ENCODE results near the gene IFRD2.
"Not testable (repeated sequence)": the region's sequence is repeated elsewhere in the genome, so short reads cannot be mapped to it uniquely, and the experiment has no call there.

IFRD2 gene

DNA sequence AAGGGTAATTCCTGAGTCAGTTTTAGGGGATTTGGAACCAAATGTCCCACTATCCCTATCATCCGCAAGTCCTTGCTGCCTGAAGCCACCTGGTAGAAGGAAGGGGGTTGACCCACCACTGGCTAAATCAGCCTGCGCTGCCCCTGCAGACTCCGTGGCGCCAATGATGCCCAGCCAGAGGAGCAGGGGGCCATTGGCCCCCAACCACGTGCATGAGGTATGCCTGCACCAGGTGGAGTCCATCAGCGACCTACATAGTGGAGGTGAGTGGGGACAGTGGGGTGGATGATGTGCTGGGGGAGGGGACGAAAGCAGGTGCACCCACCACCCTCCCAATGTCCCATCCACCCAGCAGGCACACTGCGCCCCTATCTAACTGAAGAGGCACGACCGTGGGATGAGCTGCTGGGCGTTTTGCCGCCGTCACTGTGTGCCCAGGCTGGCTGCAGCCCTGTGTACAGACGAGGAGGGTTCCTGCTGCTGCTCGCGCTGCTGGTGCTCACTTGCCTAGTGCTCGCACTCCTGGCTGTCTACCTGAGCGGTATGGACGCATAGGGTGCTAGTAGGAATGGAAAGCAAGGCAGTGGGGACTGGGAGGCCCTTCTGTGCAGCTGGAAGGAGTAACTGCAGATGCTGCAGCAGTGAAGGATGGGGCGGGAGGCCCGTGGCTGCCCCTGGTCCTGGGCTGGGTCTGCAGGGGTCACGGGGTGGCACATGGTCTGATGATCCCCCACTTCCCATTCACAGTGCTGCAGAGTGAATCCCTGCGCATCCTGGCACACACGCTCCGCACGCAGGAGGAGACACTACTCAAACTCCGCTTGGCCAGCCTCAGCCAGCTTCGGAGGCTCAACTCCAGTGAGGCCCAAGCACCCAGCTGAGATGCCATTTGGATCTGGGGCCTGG is 5.7 kb downstream of the IFRD2 start:
- no peak for DNase-seq (ENCODE audit: low read depth in 2 of 2)

DNA sequence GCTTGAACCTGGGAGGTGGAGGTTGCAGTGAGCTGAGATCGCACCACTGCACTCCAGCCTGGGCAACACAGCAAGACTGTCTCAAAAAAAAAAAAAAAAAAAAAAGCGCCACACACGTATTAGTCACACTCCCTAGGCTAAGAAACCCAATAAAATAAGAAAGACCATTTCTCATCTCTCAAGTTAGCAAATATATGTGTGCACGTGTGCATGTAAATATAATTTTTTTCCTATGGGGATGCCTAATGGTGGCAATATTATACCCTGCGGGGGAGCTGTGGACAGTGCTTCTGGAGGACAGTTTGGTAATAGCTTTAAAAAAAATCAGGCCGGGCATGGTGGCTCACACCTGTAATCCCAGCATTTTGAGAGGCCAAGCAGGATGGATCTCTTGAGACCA is 8.1 kb downstream of the IFRD2 start:
- DNase-seq (ENCODE audit: low read depth in 2 of 2): not testable (repeated sequence)

DNA sequence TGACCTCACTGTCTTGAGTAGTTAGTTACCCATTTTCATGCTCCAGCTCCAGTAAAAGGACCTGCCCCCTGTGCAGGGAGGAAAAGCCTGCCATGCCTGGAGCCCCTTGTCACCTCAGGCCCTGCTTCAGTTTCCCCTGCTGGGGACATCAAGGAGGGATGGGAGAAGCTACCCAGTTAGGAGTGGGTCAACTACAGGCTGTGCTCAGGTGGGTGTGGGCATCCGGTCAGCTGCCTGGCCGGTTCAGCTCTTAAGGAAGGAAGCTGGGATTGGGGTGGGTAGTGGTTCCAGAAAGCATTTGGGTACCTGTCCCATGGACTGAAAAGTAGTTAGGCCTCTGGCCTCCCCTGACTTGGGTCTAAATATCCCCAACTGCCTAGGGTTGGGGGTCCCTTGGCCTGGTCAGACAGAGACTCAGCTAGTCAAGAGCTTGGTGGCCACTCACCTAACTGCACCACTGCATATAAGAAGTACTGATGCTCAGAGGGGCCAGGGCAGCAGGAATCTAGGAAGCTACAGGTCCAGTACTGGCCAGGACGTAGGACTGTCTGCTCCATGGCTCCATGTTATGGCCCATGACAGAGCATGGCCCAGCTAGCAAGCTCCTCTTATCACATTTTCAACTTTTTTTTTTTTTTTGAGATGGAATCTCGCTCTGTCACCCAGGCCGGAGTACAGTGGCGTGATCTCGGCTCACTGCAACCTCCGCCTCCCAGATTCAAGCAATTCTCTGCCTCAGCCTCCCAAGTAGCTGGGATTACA is 12.8 kb downstream of the IFRD2 start:
- DNase-seq (ENCODE audit: low read depth in 2 of 2): no peak

DNA sequence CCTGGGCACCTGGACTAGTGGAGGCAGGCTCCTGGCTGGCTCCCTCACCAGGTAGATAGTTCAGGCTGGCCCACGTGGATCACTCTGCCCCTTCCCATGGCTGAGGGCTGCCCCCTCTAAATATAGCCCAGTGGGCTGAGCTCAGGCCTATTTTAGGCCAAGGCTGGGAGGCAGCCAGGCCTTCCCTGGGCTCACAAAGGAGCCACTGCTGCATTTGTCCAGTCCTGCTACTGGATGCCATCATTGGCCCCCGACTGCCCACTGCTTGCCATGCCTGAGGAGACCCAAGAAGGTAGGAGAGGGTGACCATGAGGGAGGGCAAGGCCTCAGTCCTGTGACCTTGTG is 13.4 kb downstream of the IFRD2 start, which contains the start of gene LSMEM2:
TSS of gene LSMEM2 (plus strand) at position 208 of the 345 bp plus-strand sequence. CDS start at position 235, 27 bp downstream.
- no peak for DNase-seq (ENCODE audit: low read depth in 2 of 2)

DNA sequence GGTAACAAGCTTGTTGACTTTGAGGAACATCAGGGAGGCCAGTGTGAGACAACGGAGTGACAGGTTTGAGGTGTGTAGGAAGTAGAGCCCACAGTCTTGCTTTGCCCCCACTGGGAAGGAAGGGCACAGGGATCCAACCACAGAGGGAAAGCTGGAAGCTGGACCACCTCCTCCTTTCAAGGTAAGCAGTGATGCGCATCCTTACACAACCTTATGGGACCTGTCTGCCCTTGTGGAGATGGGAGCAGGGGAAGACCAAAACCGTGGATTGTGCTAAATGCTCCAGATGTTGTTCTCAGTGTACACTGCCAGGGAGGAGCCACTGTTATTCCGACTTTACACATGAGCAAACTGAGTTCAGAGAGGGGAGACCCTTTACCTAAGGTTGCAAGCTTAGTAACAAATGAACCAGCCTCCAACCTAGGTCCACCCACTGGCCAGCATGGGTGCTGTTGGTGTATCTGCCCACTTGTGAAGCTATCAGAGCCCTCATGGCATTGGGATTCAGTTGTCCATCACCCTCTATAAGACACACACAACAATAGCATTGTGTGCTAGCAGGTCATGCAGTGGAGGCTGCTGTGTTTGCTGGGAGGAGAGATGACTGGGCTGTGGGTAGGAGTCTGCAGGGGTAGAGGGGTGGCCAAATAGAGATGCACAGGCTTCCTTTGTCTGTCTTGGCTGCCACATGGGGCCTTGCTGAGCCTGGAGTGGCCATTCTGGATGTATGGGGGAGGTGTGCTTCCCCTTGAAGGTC is 13.9 kb downstream of the IFRD2 start:
- DNase-seq (ENCODE audit: low read depth in 2 of 2): no peak

DNA sequence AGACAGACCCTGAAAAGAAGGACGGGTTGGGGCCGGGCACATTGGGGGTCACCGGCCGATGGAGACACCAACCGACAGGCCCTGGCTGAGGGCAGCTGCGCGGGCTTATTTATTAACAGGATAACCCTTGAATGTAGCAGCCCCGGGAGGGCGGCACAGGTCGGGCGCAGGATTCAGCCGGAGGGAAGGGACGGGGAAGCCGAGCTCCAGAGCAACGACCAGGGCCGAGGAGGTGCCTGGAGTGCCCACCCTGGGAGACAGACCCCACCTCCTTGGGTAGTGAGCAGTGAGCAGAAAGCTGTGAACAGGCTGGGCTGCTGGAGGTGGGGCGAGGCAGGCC is 15.5 kb downstream of the IFRD2 start:
- DNase-seq (ENCODE audit: low read depth in 2 of 2): no peak

DNA sequence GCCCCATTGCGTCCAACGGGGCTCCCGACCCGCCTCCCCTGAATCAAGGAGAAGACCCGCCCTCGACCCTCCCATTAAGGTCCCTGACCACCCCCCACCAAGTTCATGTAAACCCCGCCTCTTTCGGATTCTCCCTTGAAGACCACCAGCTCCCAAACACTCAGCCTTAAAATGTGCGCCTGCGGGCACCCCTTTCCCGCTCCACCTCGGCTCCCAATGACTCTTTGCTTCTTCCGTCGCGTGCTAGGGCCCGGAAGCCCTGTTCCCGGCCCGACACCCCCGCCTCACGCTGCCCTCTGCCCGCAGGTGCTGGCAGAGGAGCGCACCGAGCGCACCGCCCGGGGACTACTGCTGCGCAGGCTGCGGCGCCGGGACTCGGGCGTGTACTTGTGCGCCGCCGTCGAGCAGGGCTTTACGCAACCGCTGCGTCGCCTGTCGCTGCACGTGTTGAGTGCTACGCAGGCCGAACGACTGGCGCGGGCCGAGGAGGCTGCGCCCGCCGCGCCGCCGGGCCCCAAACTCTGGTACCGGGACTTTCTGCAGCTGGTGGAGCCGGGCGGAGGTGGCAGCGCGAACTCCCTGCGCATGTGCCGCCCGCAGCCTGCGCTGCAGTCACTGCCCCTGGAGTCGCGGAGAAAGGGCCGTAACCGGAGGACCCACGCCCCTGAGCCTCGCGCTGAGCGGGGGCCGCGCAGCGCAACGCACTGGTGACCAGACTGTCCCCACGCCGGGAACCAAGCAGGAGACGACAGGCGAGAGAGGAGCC is 16.1 kb downstream of the IFRD2 start:
- DNase-seq (ENCODE audit: low read depth in 2 of 2): no peak

DNA sequence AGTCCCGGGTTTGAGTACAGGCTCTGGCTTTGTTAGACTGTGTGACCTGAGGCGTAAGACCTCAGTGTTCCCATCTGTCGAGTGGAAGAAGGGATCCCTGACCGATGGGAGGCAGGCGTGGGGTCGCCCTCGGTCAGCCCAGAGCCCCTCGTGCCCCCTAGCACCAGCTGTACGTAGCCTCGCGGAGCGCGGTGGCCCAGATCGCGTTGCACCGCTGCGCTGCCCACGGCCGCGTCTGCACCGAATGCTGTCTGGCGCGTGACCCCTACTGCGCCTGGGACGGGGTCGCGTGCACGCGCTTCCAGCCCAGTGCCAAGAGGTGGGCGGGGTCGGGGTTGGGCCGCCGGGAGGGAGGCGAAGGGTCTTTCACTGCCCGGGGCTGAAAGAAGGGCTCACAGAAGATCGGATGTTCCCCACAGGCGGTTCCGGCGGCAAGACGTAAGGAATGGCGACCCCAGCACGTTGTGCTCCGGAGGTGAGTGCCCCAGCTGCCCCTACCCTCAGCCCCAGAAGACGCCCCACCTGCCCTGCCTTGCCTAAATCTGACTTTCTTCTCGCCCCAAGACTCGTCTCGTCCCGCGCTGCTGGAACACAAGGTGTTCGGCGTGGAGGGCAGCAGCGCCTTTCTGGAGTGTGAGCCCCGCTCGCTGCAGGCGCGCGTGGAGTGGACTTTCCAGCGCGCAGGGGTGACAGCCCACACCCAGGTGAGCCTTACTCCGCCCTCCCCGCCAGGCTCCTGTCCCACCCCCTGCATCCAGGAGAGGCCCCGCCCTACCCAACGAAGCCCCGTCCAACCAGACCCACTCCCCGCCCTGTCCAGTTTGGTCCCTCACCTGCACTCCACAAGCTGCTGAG is 16.9 kb downstream of the IFRD2 start:
- DNase-seq (ENCODE audit: low read depth in 2 of 2): no peak

DNA sequence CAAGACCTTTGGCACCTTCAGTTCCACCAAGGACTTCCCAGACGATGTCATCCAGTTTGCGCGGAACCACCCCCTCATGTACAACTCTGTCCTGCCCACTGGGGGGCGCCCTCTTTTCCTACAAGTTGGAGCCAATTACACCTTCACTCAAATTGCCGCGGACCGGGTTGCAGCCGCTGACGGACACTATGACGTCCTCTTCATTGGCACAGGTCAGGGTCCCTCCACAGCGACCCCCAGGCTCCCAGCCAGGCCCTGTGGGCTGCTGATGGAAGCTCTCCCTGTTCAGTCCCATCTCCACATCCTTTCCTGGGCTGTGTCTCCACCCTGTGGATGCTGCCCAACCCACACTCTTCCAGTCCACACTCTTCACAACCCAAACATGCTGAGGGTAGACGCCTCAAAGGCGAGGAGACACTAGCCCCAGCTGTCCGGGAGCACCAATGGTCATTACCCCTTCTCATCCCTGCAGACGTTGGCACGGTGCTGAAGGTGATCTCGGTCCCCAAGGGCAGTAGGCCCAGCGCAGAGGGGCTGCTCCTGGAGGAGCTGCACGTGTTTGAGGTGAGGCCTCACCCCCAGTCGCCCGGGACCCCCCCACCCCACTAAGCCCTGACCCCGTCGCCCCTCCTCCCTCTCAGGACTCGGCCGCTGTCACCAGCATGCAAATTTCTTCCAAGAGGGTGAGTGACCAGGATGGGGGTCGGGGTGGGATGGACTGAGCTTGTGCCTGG is 17.7 kb downstream of the IFRD2 start:
- peak; percentile 40 to 78 for DNase-seq (ENCODE audit: low read depth in 2 of 2)

DNA sequence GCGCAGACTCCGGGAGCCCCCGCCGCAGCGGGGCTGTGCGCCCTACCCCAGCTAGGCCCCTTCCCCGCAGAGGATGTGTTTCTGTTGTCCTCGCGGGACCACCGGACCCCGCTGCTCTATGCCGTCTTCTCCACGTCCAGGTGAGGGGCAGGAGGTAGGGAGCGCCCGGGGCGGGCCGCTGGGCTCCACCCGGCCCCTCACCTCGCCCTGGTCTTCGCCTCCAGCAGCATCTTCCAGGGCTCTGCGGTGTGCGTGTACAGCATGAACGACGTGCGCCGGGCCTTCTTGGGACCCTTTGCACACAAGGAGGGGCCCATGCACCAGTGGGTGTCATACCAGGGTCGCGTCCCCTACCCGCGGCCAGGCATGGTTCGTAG is 18.6 kb downstream of the IFRD2 start:
- DNase-seq (ENCODE audit: low read depth in 2 of 2): no peak

DNA sequence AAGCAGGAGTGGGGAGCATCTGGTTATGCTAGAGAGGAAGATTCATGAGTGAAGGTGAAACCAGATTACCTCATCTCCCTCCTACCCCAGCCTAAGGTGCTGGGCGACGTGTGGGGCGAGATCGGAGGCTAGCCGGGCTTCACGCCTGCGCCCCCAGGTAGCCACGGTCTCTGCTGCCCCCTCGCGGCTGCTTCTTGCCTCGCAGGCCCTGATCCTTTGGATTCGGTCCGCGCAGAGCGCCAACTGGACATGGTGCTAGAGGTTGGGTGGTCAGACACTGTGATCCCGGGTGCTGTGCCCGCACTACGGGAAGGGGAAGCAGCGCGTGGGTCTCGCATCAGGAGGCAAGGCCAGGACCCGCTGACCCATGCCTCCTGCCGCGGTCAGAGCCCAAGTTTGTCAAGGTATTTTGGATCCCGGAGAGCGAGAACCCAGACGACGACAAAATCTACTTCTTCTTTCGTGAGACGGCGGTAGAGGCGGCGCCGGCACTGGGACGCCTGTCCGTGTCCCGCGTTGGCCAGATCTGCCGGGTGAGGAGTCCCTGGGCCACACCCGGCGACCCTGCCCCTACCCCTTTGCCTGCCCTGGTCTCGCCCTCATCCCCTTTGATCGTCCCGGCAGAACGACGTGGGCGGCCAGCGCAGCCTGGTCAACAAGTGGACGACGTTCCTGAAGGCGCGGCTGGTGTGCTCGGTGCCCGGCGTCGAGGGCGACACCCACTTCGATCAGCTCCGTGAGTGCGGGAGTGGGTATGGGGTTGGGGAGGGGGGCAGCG is 19.1 kb downstream of the IFRD2 start:
- peak; percentile 86 to 93 for DNase-seq (ENCODE audit: low read depth in 2 of 2)

DNA sequence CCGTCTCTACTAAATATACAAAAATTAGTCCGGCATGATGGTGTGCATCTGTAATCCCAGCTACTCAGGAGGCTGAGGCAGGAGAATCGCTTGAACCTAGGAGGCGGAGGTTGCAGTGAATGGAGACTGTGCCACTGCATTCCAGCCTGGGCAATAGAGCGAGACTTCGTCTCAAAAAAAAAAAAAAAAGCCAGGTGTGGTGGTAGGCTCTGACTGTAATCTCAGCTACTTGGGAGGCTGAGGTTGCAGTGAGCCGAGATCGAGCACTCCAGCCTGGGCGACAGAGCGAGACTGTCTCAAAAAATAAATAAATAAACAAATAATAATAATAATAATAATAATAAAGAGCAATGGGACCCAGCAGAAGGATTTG is 19.7 kb downstream of the IFRD2 start:
- DNase-seq (ENCODE audit: low read depth in 2 of 2): not testable (repeated sequence)

DNA sequence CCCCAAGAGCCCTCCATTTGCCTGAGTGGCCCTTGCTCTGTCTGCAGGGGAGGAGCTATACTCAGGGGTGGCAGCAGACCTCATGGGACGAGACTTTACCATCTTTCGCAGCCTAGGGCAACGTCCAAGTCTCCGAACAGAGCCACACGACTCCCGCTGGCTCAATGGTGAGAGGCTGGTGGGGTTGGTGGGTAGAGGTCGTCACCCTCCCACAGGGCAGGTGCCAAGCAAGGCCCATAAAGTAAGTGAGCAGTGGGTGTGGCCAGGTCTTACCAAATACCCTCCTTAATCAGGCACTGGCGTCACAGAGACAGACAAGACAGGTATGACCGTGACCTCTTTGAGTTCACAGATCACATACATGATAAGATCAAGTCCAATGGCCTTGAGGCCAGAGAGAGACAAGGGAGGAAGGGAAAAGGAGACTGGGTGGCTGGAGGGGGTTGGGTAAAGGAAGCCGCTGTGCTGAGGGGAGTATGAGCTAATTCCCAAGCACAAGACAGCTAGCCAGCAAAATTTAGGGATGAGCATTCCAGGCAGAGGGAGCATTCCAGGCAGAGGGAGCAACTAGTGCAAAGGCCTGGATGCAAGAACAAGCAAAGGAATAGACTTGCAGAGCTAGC is 20.8 kb downstream of the IFRD2 start:
- DNase-seq (ENCODE audit: low read depth in 2 of 2): no peak

DNA sequence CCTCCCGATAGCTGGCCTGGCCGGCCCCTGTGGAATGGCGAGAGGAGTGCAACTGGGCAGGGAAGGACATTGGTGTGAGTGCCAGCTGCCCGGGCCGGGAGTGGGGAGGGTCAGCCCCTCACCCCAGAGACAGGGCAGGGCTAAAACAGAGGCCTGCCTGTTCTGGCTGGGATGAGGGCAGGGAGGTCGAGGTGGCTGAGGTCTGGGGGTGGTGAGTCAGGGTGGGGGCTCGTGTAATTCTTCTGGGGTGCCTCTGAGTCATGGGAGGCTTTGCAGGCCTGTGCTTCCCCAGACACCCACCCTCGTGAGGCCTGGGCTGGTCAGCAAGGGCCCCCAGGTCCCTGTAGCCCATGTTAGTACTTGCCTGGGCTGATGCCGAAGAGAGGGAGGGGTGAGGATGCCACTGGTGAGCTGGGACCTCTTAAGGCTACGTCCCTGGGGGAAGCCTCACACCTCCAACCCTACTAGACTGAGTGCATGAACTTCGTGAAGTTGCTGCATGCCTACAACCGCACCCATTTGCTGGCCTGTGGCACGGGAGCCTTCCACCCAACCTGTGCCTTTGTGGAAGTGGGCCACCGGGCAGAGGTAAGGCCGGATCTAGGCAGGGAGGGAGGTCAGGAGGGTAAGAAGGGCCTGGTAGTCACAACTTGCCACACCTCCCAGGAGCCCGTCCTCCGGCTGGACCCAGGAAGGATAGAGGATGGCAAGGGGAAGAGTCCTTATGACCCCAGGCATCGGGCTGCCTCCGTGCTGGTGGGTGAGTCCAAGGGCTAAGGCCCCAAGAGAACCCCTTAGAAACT is 21.6 kb downstream of the IFRD2 start:
- no peak for DNase-seq (ENCODE audit: low read depth in 2 of 2)

DNA sequence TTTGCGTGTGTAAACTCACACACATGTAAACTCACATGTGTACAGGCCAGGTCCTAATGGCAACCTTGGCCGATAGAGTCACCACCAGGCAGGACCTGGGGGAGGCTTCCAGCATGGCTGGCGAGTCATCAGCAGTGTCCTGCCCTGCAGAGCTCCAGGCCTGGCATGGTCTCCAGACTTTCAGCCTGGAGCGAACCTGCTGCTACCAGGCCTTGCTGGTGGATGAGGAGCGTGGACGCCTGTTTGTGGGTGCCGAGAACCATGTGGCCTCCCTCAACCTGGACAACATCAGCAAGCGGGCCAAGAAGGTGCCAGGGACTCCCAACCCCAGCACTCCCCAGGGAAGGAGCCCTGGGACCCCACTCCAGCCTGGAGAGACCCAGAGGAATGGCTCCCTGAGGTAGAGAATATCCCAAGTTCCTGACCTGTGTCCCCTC is 22.2 kb downstream of the IFRD2 start:
- DNase-seq (ENCODE audit: low read depth in 2 of 2): no peak

DNA sequence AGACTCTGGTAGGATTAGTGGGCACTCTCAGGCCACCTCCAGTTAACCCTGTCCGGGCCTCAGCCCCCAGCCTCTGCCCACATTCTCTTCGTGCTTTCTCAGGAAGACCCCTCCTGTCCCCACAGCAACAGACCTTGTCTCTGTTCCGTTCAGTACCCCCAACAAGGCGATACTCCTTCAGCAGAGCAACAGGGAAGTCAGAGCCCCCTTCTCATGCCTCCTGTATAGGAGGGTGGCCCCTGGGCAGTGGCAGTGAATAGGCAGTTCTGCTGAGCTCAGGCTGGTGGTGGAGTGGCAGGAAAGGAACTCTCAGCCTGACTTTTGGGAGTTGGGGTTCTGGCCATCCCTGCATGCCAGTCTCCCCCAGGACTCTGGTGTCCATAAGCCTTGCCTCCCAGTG is 22.8 kb downstream of the IFRD2 start:
- no peak for DNase-seq (ENCODE audit: low read depth in 2 of 2)

DNA sequence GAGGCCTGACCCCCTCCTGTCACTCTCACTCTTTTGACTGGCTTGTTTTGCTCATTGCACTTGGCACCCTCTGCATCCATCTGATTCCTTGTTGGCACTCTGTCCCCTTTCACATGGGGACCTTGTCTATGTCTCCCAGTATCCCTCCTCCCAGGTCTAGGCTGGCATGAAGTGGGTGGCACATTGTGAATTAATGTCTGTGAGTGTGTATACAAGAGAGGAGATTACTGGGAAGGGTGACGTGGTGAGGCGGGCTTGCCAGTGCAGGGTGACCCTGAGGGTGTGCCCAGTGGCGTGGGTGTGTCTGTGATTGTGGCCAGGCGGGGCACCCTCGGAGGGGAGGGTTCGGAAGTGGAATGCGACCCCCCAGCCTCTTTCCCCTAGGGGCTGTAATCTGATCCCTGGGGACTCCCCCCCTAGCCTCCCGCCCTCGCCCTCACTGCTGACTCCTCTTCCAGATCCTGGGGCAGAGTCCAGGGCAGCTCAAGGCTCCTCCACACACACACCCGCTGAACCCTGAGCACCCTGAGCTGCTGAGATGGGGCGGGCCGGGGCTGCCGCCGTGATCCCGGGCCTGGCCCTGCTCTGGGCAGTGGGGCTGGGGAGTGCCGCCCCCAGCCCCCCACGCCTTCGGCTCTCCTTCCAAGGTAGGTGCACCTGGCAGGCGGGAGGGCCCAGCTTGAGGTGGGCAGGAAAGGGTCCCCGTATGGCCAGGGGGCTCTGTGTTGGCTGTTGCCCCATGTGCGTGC is 23.4 kb downstream of the IFRD2 start, which contains the start of gene SEMA3B:
TSS of gene SEMA3B (plus strand) at position 445 of the 749 bp plus-strand sequence. CDS start at position 539, 94 bp downstream.
- no peak for DNase-seq (ENCODE audit: low read depth in 2 of 2)

Measured in activated CD4-positive, alpha-beta T cell treated with anti-CD3 and anti-CD28 coated beads for 24 hours (primary cell).